Measurements from ENCODE around the gene FTMT. TPM values are rescaled to one million over a fixed set of nuclear protein-coding genes. Genes with fewer than 3 reads are reported as not detected.
"Not testable (repeated sequence)": the region's sequence is repeated elsewhere in the genome, so short reads cannot be mapped to it uniquely, and the experiment has no call there.

FTMT gene
- not detected in 2 replicates for polyA plus RNA-seq (2013)

- Histone ChIP-seq H3K18ac (ENCODE audit: low read length) (no peak within 1 kb of the TSS), H2BK12ac (ENCODE audit: low read length) (peak within 1 kb of the TSS; percentile 81), H3K36me3 (ENCODE audit: control insufficient read depth in 1 of 2, insufficient read depth in 2 of 2, low read length in 2 of 2) (no peaks in the 10 kb centered on the region), H3K27me3 (ENCODE audit: insufficient read depth, low read length) (no peaks in the 10 kb centered on the region), H3K23ac (ENCODE audit: low read length) (no peak within 1 kb of the TSS), H3K4me1 (ENCODE audit: control insufficient read depth in 1 of 2, insufficient read depth in 2 of 2, low read length in 2 of 2) (peaks cover 2 to 3% of the 10 kb centered on the region in 2 experiments), H3K9ac (ENCODE audit: low read length) (no peak within 1 kb of the TSS), H3K4me3 (ENCODE audit: low read depth, low read length) (no peak within 1 kb of the TSS), H2BK5ac (ENCODE audit: low read depth, low read length, poor library complexity) (no peak within 1 kb of the TSS), H4K91ac (ENCODE audit: low read depth, low read length) (no peak within 1 kb of the TSS), H3K27ac (ENCODE audit: low read depth, low read length) (no peak within 1 kb of the TSS), H3K4me2 (ENCODE audit: low read length) (no peak within 1 kb of the TSS), H3K14ac (ENCODE audit: low read length) (no peak within 1 kb of the TSS), H3K4ac (ENCODE audit: low read depth, low read length) (no peak within 1 kb of the TSS), H2AK5ac (ENCODE audit: low read length) (peak within 1 kb of the TSS; percentile 14), H4K8ac (ENCODE audit: low read depth, low read length) (no peak within 1 kb of the TSS), H2BK120ac (ENCODE audit: insufficient read depth, low read length, poor library complexity) (no peak within 1 kb of the TSS), H4K12ac (ENCODE audit: low read depth, low read length) (no peak within 1 kb of the TSS), H2AFZ (ENCODE audit: insufficient read depth, low read length, poor library complexity) (no peak within 1 kb of the TSS), H3K79me1 (ENCODE audit: low read length) (no peaks in the 10 kb centered on the region), H3K79me2 (ENCODE audit: control insufficient read depth, insufficient read depth, low read length, poor library complexity) (no peaks in the 10 kb centered on the region), H3K9me3 (ENCODE audit: insufficient read depth, low read depth, low read length) (no peaks in the 10 kb centered on the region)
- no peak for DNase-seq
- WGBS (ENCODE audit: extremely low coverage, insufficient coverage, insufficient read length) = no CpG with 5 or more reads among the region's 77 CpGs
Measured at GRCh38 chr5:121851643-121852574, at the start of gene FTMT. Gene FTMT (plus strand): TSS chr5:121851882. CDS start chr5:121851964, 82 bp downstream.

GRCh38 chr5:121805251-121805650 lies 46.4 kb upstream of the FTMT start:
- H3K18ac ChIP-seq (ENCODE audit: low read length); H3K4ac ChIP-seq (ENCODE audit: low read depth, low read length); H4K8ac ChIP-seq (ENCODE audit: low read depth, low read length); H3K79me1 ChIP-seq (ENCODE audit: low read length); H3K27ac ChIP-seq (ENCODE audit: low read depth, low read length); H2AK5ac ChIP-seq (ENCODE audit: low read length); H3K4me1 ChIP-seq (ENCODE audit: control insufficient read depth in 1 of 2, insufficient read depth in 2 of 2, low read length in 2 of 2); H3K36me3 ChIP-seq (ENCODE audit: control insufficient read depth in 1 of 2, insufficient read depth in 2 of 2, low read length in 2 of 2); H3K14ac ChIP-seq (ENCODE audit: low read length); H2BK5ac ChIP-seq (ENCODE audit: low read depth, low read length, poor library complexity); DNase-seq; H3K9ac ChIP-seq (ENCODE audit: low read length); H3K79me2 ChIP-seq (ENCODE audit: control insufficient read depth, insufficient read depth, low read length, poor library complexity); H2AFZ ChIP-seq (ENCODE audit: insufficient read depth, low read length, poor library complexity); H3K4me3 ChIP-seq (ENCODE audit: low read depth, low read length); H2BK120ac ChIP-seq (ENCODE audit: insufficient read depth, low read length, poor library complexity); H2BK12ac ChIP-seq (ENCODE audit: low read length); H3K23ac ChIP-seq (ENCODE audit: low read length); H4K91ac ChIP-seq (ENCODE audit: low read depth, low read length); H3K27me3 ChIP-seq (ENCODE audit: insufficient read depth, low read length); H4K12ac ChIP-seq (ENCODE audit: low read depth, low read length); H3K4me2 ChIP-seq (ENCODE audit: low read length); H3K9me3 ChIP-seq (ENCODE audit: insufficient read depth, low read depth, low read length): not testable (repeated sequence)
- no CpG with 5 or more reads among the region's 2 CpGs for WGBS (ENCODE audit: extremely low coverage, insufficient coverage, insufficient read length)

DNA sequence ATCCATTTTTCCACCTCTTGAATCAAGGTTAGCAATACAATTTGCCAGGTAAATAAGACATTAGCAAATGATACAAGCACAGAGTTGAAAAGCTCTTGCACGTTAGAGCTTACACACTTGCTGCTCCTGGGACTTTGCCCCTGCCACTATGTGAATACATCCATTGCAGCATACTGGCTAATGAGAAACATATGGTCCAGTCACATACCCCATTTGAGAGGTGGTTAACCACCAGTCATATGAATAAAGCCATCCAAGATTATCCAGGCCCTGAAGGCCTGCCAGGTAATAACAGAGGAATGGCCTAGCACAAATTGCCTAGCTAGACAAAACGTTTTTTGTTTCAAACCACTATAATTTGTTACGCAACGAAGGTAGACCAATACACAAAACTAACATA lies 45.8 kb upstream of the FTMT start:
- no peak overlapping the region for H2BK120ac ChIP-seq (ENCODE audit: insufficient read depth, low read length, poor library complexity)
- no peaks in the 10 kb centered on the region for H3K4me1 ChIP-seq (ENCODE audit: control insufficient read depth in 1 of 2, insufficient read depth in 2 of 2, low read length in 2 of 2)
- no peaks in the 10 kb centered on the region for H3K9me3 ChIP-seq (ENCODE audit: insufficient read depth, low read depth, low read length)
- no peak for DNase-seq
- no peak overlapping the region for H4K91ac ChIP-seq (ENCODE audit: low read depth, low read length)
- no peak overlapping the region for H3K18ac ChIP-seq (ENCODE audit: low read length)
- H3K14ac ChIP-seq (ENCODE audit: low read length) = no peak overlapping the region
- H3K27me3 ChIP-seq (ENCODE audit: insufficient read depth, low read length) = no peaks in the 10 kb centered on the region
- no peak overlapping the region for H3K27ac ChIP-seq (ENCODE audit: low read depth, low read length)
- H3K36me3 ChIP-seq (ENCODE audit: control insufficient read depth in 1 of 2, insufficient read depth in 2 of 2, low read length in 2 of 2) = no peaks in the 10 kb centered on the region
- H3K23ac ChIP-seq (ENCODE audit: low read length) = no peak overlapping the region
- no peak overlapping the region for H4K12ac ChIP-seq (ENCODE audit: low read depth, low read length)
- no peaks in the 10 kb centered on the region for H3K79me2 ChIP-seq (ENCODE audit: control insufficient read depth, insufficient read depth, low read length, poor library complexity)
- no peak overlapping the region for H3K9ac ChIP-seq (ENCODE audit: low read length)
- H3K4ac ChIP-seq (ENCODE audit: low read depth, low read length) = no peak overlapping the region
- H3K4me2 ChIP-seq (ENCODE audit: low read length) = no peak overlapping the region
- no peak overlapping the region for H2BK5ac ChIP-seq (ENCODE audit: low read depth, low read length, poor library complexity)
- H3K79me1 ChIP-seq (ENCODE audit: low read length) = no peaks in the 10 kb centered on the region
- no peak overlapping the region for H2BK12ac ChIP-seq (ENCODE audit: low read length)
- no peak overlapping the region for H3K4me3 ChIP-seq (ENCODE audit: low read depth, low read length)
- H2AK5ac ChIP-seq (ENCODE audit: low read length) = no peak overlapping the region
- no peak overlapping the region for H4K8ac ChIP-seq (ENCODE audit: low read depth, low read length)
- H2AFZ ChIP-seq (ENCODE audit: insufficient read depth, low read length, poor library complexity) = no peak overlapping the region
- 100% methylated on average over 2 of the region's 4 CpGs for WGBS (ENCODE audit: extremely low coverage, insufficient coverage, insufficient read length)

DNA sequence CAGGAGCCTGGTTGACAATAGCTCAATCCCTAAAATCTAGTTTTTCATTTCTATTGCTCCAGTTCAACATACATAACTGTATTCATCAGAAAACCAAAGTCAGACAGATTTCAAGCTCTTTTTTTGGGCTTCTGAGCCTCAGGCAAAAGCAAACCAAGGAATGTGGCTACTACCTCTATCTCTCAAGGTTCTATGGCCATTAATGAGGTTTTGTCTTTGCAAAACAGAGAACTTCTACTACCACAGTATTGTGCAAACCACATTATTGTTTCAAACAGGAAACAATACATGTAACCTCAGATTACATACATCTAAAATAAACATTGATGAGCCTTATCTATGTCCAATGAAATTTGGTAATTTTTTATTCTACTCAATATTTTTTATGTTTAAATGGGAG lies 35.5 kb upstream of the FTMT start:
- H3K79me1 ChIP-seq (ENCODE audit: low read length) = no peaks in the 10 kb centered on the region
- peaks cover 2% of the 10 kb centered on the region for H3K9me3 ChIP-seq (ENCODE audit: insufficient read depth, low read depth, low read length)
- no peak overlapping the region for H4K12ac ChIP-seq (ENCODE audit: low read depth, low read length)

More for the DNA sequence above, 35.5 kb upstream of the FTMT start:
- Histone ChIP-seq H3K79me2 (ENCODE audit: control insufficient read depth, insufficient read depth, low read length, poor library complexity) (no peaks in the 10 kb centered on the region), H3K4me1 (ENCODE audit: control insufficient read depth in 1 of 2, insufficient read depth in 2 of 2, low read length in 2 of 2) (no peaks in the 10 kb centered on the region), H3K18ac (ENCODE audit: low read length) (no peak overlapping the region), H3K27ac (ENCODE audit: low read depth, low read length) (no peak overlapping the region), H3K14ac (ENCODE audit: low read length) (no peak overlapping the region), H3K4ac (ENCODE audit: low read depth, low read length) (no peak overlapping the region), H2BK12ac (ENCODE audit: low read length) (no peak overlapping the region), H2BK5ac (ENCODE audit: low read depth, low read length, poor library complexity) (no peak overlapping the region), H2BK120ac (ENCODE audit: insufficient read depth, low read length, poor library complexity) (no peak overlapping the region), H4K8ac (ENCODE audit: low read depth, low read length) (no peak overlapping the region), H3K9ac (ENCODE audit: low read length) (no peak overlapping the region), H3K27me3 (ENCODE audit: insufficient read depth, low read length) (no peaks in the 10 kb centered on the region), H2AK5ac (ENCODE audit: low read length) (no peak overlapping the region), H3K36me3 (ENCODE audit: control insufficient read depth in 1 of 2, insufficient read depth in 2 of 2, low read length in 2 of 2) (no peaks in the 10 kb centered on the region), H3K23ac (ENCODE audit: low read length) (no peak overlapping the region), H3K4me3 (ENCODE audit: low read depth, low read length) (no peak overlapping the region), H3K4me2 (ENCODE audit: low read length) (no peak overlapping the region), H2AFZ (ENCODE audit: insufficient read depth, low read length, poor library complexity) (no peak overlapping the region), H4K91ac (ENCODE audit: low read depth, low read length) (no peak overlapping the region)
- DNase-seq = no peak

All from trophoblast cell (in vitro differentiated cells and primary cell).